KMS-11 (cell line): ENCODE measurements around the gene COA7.

Experiments used
- H2AFZ ChIP-seq: fragments of 200-600 bp; sonication (generic); 2 replicates; pipeline ENCODE4 v1.6.1; 2016; ENCODE audit warnings: antibody characterized with exemption, mixed run types, low read depth
- H3K27ac ChIP-seq: fragments of 200-600 bp; sonication (generic); 2 replicates; pipeline ENCODE4 v1.6.1; 2016; ENCODE audit warnings: mild to moderate bottlenecking, mixed run types
- H3K27me3 ChIP-seq: fragments of 200-600 bp; sonication (generic); 2 replicates; pipeline ENCODE4 v1.6.1; 2017; ENCODE audit warnings: mild to moderate bottlenecking, low read depth, mixed run types, moderate library complexity; ENCODE audit not compliant: insufficient read depth
- H3K36me3 ChIP-seq: fragments of 200-600 bp; sonication (generic); 2 replicates; pipeline ENCODE4 v1.6.1; 2017; ENCODE audit warnings: mild to moderate bottlenecking, mixed run types; ENCODE audit not compliant: insufficient read depth
- H3K4me1 ChIP-seq: fragments of 200-600 bp; sonication (generic); 2 replicates; pipeline ENCODE4 v1.6.1; 2016; ENCODE audit warnings: mild to moderate bottlenecking, low read depth, mixed run types; ENCODE audit not compliant: poor library complexity, severe bottlenecking
- H3K4me2 ChIP-seq: fragments of 200-600 bp; sonication (generic); 2 replicates; pipeline ENCODE4 v1.7.0; 2016; ENCODE audit warnings: mild to moderate bottlenecking, mixed run types
- H3K4me3 ChIP-seq: fragments of 200-600 bp; sonication (generic); IDR thresholded peaks from 2 replicates; pipeline ENCODE4 v1.6.1; 2017; ENCODE audit warnings: low read depth, low read length, mixed read lengths; ENCODE audit not compliant: insufficient read depth
- H3K79me2 ChIP-seq: fragments of 200-600 bp; sonication (generic); 2 replicates; pipeline ENCODE4 v1.6.1; 2016; ENCODE audit warnings: low read depth, mixed run types; ENCODE audit not compliant: insufficient read depth
- H3K9ac ChIP-seq: fragments of 200-600 bp; sonication (generic); 2 replicates; pipeline ENCODE4 v1.6.1; 2016; ENCODE audit warnings: mild to moderate bottlenecking, mixed run types
- H4K20me1 ChIP-seq: fragments of 200-600 bp; sonication (generic); 2 replicates; pipeline ENCODE4 v1.6.1; 2016; ENCODE audit warnings: mild to moderate bottlenecking, mixed run types; ENCODE audit not compliant: insufficient read depth
- TF ChIP-seq, protein P1 (sequence below): fragments of 200-600 bp; sonication (generic); conservative IDR thresholded peaks from 2 replicates; pipeline ENCODE4 v1.6.1; 2017; ENCODE audit warnings: low read depth, mild to moderate bottlenecking, antibody characterized with exemption, low read length, moderate library complexity, mixed read lengths

Gene COA7

DNA sequence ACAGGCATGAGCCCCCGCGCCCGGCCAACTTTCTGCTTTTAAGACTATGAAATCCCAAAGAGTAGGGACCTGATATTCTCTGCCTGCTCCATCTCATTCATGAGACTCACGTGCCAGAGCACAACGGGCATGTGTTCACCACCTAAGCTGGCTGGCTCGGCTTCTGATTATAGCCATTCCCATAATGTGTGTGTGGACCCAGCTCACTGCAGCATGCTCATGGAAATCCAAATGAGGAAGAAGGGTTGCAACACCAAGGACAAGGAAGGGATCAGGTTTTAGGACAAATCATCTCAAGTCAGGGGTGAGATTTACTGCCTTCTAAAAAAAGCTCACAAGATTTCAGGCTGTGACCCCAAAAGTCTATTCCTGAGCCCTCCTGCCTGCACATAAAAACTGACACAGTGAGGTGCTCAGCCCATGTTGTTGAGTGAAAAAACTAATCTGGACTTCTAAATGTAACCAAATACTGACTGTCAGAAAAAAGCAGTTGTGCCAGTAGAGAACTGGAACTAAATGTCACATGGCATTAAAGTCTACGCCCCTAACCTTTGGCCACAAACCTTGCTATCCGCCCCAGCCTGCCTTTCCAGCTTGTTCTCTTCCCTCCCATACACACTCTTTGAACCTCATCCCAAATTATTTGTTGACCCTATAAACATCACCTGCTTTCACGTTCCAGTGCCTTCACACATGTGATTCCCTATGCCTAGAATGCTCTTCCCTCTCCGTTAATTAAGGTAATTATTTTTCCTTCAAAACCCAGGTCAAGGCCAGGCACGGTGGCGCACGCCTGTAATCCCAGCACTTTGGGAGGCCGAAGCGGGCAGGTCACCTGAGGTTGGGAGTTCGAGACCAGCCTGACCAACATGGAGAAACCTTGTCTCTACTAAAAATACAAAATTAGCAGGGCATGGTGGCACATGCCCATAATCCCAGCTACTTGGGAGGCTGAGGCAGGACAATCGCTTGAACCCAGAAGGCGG, 9.1 kb upstream of the COA7 start:
- H3K27me3 ChIP-seq: no peaks in the 10 kb centered on the region
- TF ChIP-seq, protein P1, sequence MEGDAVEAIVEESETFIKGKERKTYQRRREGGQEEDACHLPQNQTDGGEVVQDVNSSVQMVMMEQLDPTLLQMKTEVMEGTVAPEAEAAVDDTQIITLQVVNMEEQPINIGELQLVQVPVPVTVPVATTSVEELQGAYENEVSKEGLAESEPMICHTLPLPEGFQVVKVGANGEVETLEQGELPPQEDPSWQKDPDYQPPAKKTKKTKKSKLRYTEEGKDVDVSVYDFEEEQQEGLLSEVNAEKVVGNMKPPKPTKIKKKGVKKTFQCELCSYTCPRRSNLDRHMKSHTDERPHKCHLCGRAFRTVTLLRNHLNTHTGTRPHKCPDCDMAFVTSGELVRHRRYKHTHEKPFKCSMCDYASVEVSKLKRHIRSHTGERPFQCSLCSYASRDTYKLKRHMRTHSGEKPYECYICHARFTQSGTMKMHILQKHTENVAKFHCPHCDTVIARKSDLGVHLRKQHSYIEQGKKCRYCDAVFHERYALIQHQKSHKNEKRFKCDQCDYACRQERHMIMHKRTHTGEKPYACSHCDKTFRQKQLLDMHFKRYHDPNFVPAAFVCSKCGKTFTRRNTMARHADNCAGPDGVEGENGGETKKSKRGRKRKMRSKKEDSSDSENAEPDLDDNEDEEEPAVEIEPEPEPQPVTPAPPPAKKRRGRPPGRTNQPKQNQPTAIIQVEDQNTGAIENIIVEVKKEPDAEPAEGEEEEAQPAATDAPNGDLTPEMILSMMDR: no peak
- peaks cover 15% of the 10 kb centered on the region for H3K4me1 ChIP-seq
- no peaks in the 10 kb centered on the region for H3K36me3 ChIP-seq
- no peak overlapping the region for H3K4me3 ChIP-seq
- no peaks in the 10 kb centered on the region for H3K79me2 ChIP-seq
- no peak overlapping the region for H2AFZ ChIP-seq
- no peaks in the 10 kb centered on the region for H4K20me1 ChIP-seq
- no peak overlapping the region for H3K4me2 ChIP-seq
- no peak overlapping the region for H3K27ac ChIP-seq
- no peak overlapping the region for H3K9ac ChIP-seq

DNA sequence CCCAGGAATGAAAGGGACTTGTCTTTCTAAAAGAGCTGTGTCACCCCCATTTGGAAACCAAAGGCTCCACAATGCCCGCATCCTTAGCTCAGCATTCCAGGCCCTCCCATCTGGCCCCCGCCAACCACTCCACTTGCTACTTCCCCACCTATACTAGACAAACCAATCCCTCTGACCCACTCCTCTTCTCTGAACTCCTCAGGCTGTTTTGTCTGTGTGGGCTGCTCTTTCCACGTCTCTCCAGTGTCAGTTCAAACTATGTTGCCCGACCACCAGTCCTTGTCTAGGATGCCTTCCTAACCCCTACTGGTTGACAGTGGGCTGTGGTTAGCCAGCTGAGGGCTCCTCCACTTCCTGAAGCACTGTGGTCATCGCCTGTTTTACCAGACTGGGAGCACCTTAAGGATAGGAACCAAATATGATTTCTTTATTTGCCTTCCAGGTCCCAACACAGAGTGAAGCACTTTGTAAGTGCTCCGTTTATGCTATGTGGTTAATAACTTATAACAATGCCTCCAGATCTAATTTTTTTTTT, 8.1 kb upstream of the COA7 start:
- TF ChIP-seq, protein P1: no peak
- Histone ChIP-seq H2AFZ (no peak overlapping the region), H3K27me3 (no peaks in the 10 kb centered on the region), H3K9ac (no peak overlapping the region), H3K4me3 (no peak overlapping the region), H4K20me1 (no peaks in the 10 kb centered on the region), H3K27ac (no peak overlapping the region), H3K4me2 (no peak overlapping the region), H3K36me3 (no peaks in the 10 kb centered on the region), H3K79me2 (no peaks in the 10 kb centered on the region), H3K4me1 (peaks cover 21% of the 10 kb centered on the region)

DNA sequence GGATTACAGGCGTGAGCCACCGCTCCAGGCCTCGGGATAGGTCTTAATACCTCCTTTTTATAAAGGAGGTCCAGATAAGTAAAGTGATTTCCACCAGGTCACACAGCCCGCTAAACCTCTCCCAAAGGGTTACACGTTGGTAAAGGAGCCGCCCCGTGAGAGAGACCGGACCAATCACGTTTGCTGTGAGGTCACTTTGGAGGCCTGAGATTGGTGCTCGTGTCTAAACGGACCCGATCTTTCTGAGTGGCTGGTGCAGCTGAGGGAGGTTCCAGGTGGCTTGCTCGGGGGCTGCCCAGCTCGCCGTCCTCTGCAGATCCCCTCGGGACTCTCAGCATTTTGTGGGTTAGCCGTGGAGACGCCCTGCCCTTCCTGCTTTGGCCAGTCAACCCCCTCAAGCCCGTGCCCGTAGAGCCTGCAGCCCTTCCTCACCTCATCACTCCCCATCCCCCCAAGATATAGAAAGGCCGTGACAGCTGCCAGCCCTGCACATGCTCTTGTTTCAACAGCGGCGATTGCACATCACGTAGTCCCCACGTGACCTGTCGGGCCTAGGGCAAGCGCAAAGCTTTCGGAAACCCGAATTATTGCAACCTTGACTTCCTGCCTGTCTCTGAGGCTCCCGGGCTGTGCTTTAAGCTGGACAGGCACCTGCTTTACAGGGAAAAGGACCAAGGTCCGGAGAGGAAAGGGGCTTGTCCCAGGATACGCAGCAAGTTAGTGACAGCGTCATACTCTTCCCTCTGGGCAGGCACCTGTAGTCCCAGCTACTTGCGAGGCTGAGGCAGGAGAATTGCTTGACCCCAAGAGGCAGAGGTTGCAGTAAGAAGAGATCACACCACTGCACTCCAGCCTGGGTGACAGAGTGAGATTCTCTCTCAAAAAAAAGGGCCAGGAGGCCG, 5.0 kb upstream of the COA7 start:
- Histone ChIP-seq H2AFZ (peak overlapping the region; percentile 89), H3K4me2 (peak overlapping the region; percentile 96), H3K4me3 (peak overlapping the region; percentile 81), H3K36me3 (no peaks in the 10 kb centered on the region), H3K9ac (peak overlapping the region; percentile 91), H3K27ac (peak overlapping the region; percentile 95), H3K79me2 (0 out of 2 replicates have a peak, but pooled peaks cover under 1% of the 10 kb centered on the region), H3K27me3 (no peaks in the 10 kb centered on the region), H4K20me1 (no peaks in the 10 kb centered on the region), H3K4me1 (peaks cover 37% of the 10 kb centered on the region)
- TF ChIP-seq, protein P1: no peak

DNA sequence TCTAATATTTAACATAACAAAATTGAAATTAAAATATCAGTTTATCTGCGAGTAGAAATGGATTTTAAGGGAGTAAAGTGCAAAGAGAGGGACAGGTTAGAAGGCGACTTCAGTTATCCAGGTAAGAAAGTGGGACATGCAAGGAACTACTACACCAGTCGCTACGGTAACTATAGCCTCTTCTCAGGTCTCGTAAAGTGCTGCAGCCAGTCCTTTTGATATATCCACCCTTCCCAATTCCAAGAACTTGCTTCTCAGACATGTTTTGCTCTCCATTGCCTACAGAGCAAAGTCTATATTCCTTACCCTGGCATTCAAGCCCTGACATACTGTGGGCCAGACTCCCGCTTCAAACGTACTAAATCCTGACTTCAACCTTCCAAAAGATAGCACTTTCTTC, 2.5 kb downstream of the COA7 start:
- H3K4me2 ChIP-seq: no peak overlapping the region; the same call in 1 of the 2 replicates

More for the DNA sequence above, 2.5 kb downstream of the COA7 start:
- no peak overlapping the region for H3K4me3 ChIP-seq
- TF ChIP-seq, protein P1: no peak
- H3K9ac ChIP-seq: no peak overlapping the region
- peaks cover 13% of the 10 kb centered on the region; the same call in 1 of the 2 replicates for H4K20me1 ChIP-seq
- peaks cover 37% of the 10 kb centered on the region for H3K4me1 ChIP-seq
- H3K79me2 ChIP-seq: peaks cover 62% of the 10 kb centered on the region
- H3K27ac ChIP-seq: no peak overlapping the region
- no peaks in the 10 kb centered on the region for H3K27me3 ChIP-seq
- no peak overlapping the region for H2AFZ ChIP-seq
- peaks cover 5% of the 10 kb centered on the region; the same call in 1 of the 2 replicates for H3K36me3 ChIP-seq
